C4-2B (cell line): ENCODE measurements around the gene ME3.

ENCODE experiments used
- CTCF ChIP-seq: fragments of 450-650 bp; conservative IDR thresholded peaks from 2 replicates; pipeline ENCODE4 v1.5.1; 2017; ENCODE audit warnings: mild to moderate bottlenecking
- ZFX ChIP-seq: fragments of 450-650 bp; IDR thresholded peaks from 2 replicates; pipeline ENCODE4 v1.6.1; 2017

GRCh38 chr11:86421946-86422345, 250.5 kb downstream of the ME3 start:
- no peak for TF ChIP-seq CTCF
- no peak for TF ChIP-seq ZFX
